ENCODE measurements around the gene NKAIN2. TPM values are rescaled to one million over a fixed set of nuclear protein-coding genes. Genes with fewer than 3 reads are reported as not detected.
"Not testable (repeated sequence)": the region's sequence is repeated elsewhere in the genome, so short reads cannot be mapped to it uniquely, and the experiment has no call there.

The NKAIN2 gene
- total RNA-seq, 8 experiments from 2014 or later = 0.51 to 31.8 (median 10.1) TPM

DNA sequence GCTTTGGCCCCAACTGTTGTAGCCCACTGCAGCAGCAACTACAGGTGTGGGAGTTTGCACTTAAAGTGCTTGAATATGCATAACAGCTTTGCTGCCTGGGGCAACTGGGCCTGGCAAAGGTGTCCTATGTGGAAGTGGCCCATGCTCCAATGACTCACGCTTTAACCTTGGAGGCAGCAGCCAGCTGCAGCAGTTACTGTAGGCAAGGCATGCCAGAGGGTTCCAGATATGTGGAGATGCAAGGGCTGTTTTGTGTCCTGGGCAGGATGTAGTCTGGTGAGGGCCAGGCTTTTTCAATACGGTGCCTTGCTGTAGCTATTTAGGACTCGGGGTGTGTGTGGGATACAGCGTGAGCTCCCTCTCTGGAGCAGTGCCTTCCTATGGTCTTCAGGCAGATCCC, 150.3 kb downstream of the NKAIN2 start:
- WGBS, 10 experiments = 40 to 82% (median 79%) methylated on average over 1 to 3 of the region's 4 CpGs; no CpG with 5 or more reads in 6 of the 10 experiments
- no peak overlapping the region for H3K27ac ChIP-seq
- H3K4me3 ChIP-seq = no peak overlapping the region
- in situ Hi-C loops (cut with MboI; ENCODE audit: low pct_unique_long_range_greater_than_20kb in 2 of 9, low sequenced_read_pairs in 9 of 9, unreplicated experiment in 9 of 9) = no loop called here
- peak in 1 of 8 experiments; percentile 37 for ATAC-seq (replicated peaks in 6 of 8)
- no peaks in the 10 kb centered on the region for H3K4me1 ChIP-seq (replicated peaks in 1 of 2)

DNA sequence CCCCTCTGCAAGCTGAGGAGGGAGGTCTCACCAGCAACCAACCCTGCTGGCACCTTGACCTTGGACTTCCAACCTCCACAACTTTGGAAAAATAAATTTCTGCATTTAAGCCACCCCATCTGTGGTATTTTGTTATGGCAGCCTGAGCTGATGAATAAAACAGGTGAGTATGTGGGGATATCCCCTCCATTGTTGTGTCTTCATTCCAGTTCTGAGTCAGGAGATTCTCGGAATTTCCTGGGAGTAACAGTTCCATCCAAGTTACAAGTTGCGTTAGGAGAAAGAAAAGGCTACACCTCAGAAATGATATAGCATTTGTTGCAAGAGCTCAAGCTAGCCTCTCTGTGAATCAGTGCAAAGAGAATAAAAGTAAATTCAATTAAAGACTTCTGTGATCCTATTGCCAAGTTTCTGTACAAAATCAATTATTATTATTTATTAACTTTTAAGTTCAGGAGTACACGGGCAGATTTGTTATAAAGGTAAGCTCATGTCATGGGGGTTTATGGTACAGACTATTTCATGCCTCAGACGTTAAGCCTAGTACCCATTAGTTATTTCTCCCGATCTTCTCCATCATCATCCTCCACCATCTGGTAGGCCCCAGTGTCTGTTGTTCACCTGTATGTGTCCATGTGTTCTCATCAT, 153.0 kb downstream of the NKAIN2 start:
- in situ Hi-C loops (cut with MboI; ENCODE audit: low pct_unique_long_range_greater_than_20kb in 2 of 9, low sequenced_read_pairs in 9 of 9, unreplicated experiment in 9 of 9) = no loop called here
- Histone ChIP-seq H3K27ac (no peak overlapping the region), H3K4me1 (replicated peaks in 1 of 2) (peaks cover 0 to 4% of the 10 kb centered on the region in 2 donors), H3K4me3 (no peak overlapping the region)
- 0 to 100% (median 89%) methylated on average over 1 to 5 of the region's 5 CpGs for WGBS, 10 experiments
- ATAC-seq (replicated peaks in 6 of 8) = no peak

DNA sequence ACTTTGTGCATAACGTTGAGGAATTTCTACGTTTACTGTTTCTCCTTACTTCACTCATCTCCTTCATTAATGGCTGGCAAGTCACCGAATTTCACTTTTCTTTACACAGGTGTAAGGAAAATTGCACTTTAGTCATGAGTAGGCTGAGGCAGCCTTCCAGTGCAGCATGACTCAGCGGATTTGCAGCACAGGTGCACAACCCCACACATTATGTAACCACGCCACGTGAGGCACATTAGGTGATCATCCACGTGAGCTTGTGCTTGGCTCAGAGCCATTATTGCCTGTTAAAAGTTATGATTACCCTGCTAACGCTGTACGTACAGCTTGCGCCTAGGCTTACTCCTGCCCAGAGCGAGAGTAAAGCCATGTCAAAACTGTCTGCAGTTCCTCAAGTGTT, 158.8 kb downstream of the NKAIN2 start:
- no peak for ATAC-seq (replicated peaks in 6 of 8)
- H3K4me3 ChIP-seq = no peak overlapping the region
- no peak overlapping the region for H3K27ac ChIP-seq
- 0 to 98% (median 91%) methylated on average over 1 to 11 of the region's 11 CpGs for WGBS, 10 experiments
- peaks cover 0 to 4% of the 10 kb centered on the region in 2 donors for H3K4me1 ChIP-seq (replicated peaks in 1 of 2)
- in situ Hi-C loops (cut with MboI; ENCODE audit: low pct_unique_long_range_greater_than_20kb in 2 of 9, low sequenced_read_pairs in 9 of 9, unreplicated experiment in 9 of 9) = no loop called here

DNA sequence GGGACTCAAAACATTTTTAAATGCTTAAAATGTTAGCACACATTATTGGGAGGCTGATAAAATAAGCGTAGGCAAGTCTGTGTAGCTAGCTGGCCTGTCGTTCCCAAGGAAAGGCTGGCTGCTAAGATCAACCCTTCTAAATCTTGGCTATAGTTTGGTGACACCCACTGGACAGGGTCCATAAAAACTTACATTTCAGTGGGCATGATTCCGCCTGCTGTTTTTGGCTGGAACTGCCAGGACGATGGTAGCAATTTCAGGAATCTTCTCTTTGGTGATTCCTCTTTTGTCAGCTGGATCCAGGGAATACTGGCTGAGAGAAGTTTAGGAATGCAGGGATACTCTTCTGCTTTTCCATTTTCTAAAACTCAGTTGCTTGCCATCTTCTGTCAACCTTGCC, 162.2 kb downstream of the NKAIN2 start:
- in situ Hi-C loops (cut with MboI; ENCODE audit: low pct_unique_long_range_greater_than_20kb in 2 of 9, low sequenced_read_pairs in 9 of 9, unreplicated experiment in 9 of 9) = no loop called here
- WGBS, 10 experiments = 7 to 94% (median 48%) methylated on average over 1 to 4 of the region's 4 CpGs
- H3K27ac ChIP-seq = no peak overlapping the region
- peak in 3 of 8 experiments; percentile 47 to 85 (median 62) for ATAC-seq (replicated peaks in 6 of 8)
- H3K4me3 ChIP-seq = no peak overlapping the region
- H3K4me1 ChIP-seq (replicated peaks in 1 of 2) = no peaks in the 10 kb centered on the region

DNA sequence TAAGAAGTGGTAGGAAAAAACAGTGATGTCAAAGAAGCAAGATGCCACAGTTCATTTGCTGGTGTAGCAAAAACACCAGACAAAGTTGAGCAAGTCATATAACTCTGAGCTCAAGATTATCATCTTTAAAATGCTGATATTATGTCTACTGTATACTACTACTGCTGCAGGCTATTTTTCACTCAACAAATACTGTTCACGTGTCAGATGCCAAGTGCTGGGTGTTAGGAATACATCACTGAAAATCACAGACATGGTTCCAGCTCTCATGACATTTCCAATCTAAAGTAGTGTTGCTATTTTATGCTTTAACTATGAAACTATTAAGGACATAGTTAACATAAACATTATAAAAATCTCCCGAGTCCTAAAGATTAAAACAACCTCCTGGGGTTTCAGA, 163.0 kb downstream of the NKAIN2 start:
- no peak overlapping the region for H3K27ac ChIP-seq
- peak in 1 of 8 experiments; percentile 58 for ATAC-seq (replicated peaks in 6 of 8)
- H3K4me3 ChIP-seq = no peak overlapping the region
- WGBS, 10 experiments = 0 to 94% (median 65%) methylated on average over 1 to 2 of the region's 2 CpGs; no CpG with 5 or more reads in 2 of the 10 experiments
- H3K4me1 ChIP-seq (replicated peaks in 1 of 2) = no peaks in the 10 kb centered on the region
- in situ Hi-C loops (cut with MboI; ENCODE audit: low pct_unique_long_range_greater_than_20kb in 2 of 9, low sequenced_read_pairs in 9 of 9, unreplicated experiment in 9 of 9) = no loop called here

DNA sequence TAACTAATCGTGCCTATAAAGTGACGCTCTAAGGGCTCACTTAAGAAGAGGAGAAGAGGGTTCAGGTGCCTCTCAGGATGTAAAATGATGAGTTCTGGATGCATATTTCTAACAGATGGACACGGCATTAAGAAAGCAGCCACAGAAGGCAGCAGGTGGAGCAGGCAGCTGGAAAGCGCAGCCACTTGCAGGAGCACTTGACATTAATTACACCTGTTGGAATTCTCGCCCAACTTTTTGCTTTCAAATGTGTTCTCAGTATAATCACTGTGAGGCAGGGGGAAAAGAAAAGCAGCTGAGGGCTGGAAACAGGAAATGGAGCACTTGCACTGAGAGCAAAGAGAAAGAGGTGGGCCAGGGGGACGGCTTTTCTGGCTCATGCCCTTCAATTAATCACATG, 164.2 kb downstream of the NKAIN2 start:
- 0 to 96% (median 65%) methylated on average over 1 to 6 of the region's 6 CpGs; no CpG with 5 or more reads in 2 of the 10 experiments for WGBS, 10 experiments
- in situ Hi-C loops (cut with MboI; ENCODE audit: low pct_unique_long_range_greater_than_20kb in 2 of 9, low sequenced_read_pairs in 9 of 9, unreplicated experiment in 9 of 9) = no loop called here
- H3K4me3 ChIP-seq = no peak overlapping the region
- no peak for ATAC-seq (replicated peaks in 6 of 8)
- no peaks in the 10 kb centered on the region for H3K4me1 ChIP-seq (replicated peaks in 1 of 2)
- no peak overlapping the region for H3K27ac ChIP-seq

DNA sequence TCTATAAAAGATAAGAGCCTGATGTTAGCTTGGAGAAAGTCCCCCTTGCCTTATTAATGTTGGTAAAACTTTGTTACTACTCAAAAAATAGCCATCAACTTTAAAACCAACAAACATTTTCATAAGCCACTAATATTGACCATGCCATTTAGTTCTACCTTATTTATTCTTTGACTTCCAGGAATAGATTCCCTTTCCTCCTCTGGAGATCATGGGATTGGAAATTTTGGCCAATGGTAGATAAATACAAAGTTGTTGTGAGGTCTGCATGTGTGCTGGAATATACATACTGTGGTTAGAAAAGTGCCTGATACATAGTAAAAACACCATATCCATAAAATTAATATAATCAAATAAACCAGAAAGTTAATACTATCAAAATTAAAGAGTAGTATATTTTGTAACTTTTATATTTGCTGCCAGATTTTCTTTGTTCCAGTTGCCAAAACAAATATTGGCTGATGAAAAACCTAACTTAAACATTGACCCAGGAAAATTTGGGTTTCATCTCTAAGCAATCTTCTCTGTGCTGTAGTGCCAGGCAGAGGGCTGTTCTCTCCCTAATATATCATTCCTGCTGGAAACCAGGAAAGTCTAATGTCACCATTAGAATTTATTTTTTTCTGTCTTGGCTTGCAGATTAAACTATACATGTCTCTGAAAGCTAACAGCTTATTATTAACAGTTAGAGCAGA, 169.1 kb downstream of the NKAIN2 start:
- Histone ChIP-seq H3K4me3 (no peak overlapping the region), H3K4me1 (replicated peaks in 1 of 2) (peaks cover 0 to 9% of the 10 kb centered on the region in 2 donors), H3K27ac (no peak overlapping the region)
- ATAC-seq (replicated peaks in 6 of 8) = no peak
- in situ Hi-C loops (cut with MboI; ENCODE audit: low pct_unique_long_range_greater_than_20kb in 2 of 9, low sequenced_read_pairs in 9 of 9, unreplicated experiment in 9 of 9) = no loop called here

DNA sequence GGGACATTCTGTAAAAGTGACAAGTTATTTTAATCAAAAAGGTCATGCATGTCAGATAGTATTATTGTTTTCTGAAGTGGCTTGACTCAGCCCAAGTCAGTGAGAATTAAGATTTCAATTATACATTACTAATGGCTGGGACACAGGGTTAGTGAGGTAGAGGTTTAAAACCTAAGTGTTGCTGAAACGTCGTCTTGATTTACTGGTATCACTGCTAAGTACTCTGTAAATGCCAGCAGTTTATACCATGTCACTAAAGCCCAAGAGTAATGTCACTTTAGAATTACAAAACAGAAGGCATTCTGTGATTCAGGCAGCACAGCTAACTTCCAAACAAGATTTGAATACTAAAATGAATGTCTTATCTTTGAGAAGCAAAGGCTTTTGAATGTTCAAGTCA, 176.6 kb downstream of the NKAIN2 start:
- 35 to 100% (median 62%) methylated on average over 1 to 2 of the region's 2 CpGs; no CpG with 5 or more reads in 4 of the 10 experiments for WGBS, 10 experiments
- Histone ChIP-seq H3K4me3 (no peak overlapping the region), H3K4me1 (replicated peaks in 1 of 2) (peaks cover 0 to 2% of the 10 kb centered on the region in 2 donors), H3K27ac (no peak overlapping the region)
- in situ Hi-C loops (cut with MboI; ENCODE audit: low pct_unique_long_range_greater_than_20kb in 2 of 9, low sequenced_read_pairs in 9 of 9, unreplicated experiment in 9 of 9) = no loop called here
- ATAC-seq (replicated peaks in 6 of 8) = peak in 5 of 8 experiments; percentile 38 to 89 (median 66)

DNA sequence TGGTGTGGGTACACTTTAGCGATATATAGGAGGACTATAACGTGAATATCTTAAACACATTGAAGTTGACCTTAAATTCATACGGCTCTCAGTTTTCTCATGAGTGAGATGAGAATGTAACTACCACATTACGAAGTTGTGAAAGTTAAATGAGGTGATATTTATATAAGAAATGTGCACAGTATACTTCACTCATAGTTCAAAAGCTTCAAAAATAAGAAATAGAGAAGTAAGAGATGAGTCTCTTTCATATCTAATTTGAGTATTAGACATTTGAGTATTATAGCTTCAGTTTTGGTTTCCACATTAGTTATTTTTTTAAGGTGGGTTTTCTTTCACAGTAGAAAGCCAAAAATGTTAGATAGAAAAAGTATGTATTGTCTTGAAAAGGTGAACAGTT, 183.3 kb downstream of the NKAIN2 start:
- Histone ChIP-seq H3K4me1 (replicated peaks in 1 of 2) (no peaks in the 10 kb centered on the region), H3K27ac (no peak overlapping the region), H3K4me3 (no peak overlapping the region)
- 46 to 100% (median 81%) methylated on average over 2 to 4 of the region's 4 CpGs; no CpG with 5 or more reads in 2 of the 10 experiments for WGBS, 10 experiments
- ATAC-seq (replicated peaks in 6 of 8) = no peak
- in situ Hi-C loops (cut with MboI; ENCODE audit: low pct_unique_long_range_greater_than_20kb in 2 of 9, low sequenced_read_pairs in 9 of 9, unreplicated experiment in 9 of 9) = no loop called here

DNA sequence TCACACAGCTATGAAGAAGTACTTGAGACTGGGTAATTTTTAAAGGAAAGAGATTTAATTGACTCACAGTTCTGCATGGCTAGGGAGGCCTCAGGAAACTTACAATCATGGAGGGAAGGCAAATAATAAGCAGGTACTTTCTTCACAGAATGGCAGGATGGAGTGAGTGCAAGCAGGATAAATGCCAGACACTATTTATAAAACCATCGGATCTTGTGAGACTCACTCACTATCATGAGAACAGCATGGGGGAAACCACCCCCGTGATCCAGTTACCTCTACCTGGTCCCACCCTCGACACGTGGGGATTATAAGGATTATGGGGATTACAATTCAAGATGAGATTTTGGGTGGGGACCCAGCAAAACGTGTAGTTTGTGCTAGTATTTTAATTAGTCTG, 186.3 kb downstream of the NKAIN2 start:
- H3K27ac ChIP-seq; ATAC-seq (replicated peaks in 6 of 8); in situ Hi-C loops (cut with MboI; ENCODE audit: low pct_unique_long_range_greater_than_20kb in 2 of 9, low sequenced_read_pairs in 9 of 9, unreplicated experiment in 9 of 9); H3K4me3 ChIP-seq; H3K4me1 ChIP-seq (replicated peaks in 1 of 2): not testable (repeated sequence)
- 0 to 89% (median 65%) methylated on average over 1 to 5 of the region's 5 CpGs; no CpG with 5 or more reads in 1 of the 10 experiments for WGBS, 10 experiments

DNA sequence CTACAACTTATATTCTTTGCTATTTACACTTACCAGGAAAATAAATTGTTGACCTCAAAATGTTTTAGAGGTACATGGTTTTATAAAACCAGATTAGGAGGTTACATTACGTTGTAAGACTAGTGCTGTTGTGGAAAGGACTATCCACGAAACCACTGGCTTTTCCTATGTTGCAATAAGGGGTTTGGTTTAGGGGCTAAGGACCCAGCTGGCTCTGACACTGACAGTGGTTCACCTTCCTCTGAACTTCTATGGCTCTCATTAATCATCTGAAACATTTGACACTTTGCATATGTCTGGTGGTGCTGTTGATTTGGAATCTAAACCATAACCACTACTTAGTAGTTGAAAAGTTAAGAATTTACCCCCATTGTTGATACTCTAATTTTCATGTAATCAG, 186.7 kb downstream of the NKAIN2 start:
- no peaks in the 10 kb centered on the region for H3K4me1 ChIP-seq (replicated peaks in 1 of 2)
- in situ Hi-C loops (cut with MboI; ENCODE audit: low pct_unique_long_range_greater_than_20kb in 2 of 9, low sequenced_read_pairs in 9 of 9, unreplicated experiment in 9 of 9) = no loop called here
- ATAC-seq (replicated peaks in 6 of 8) = no peak
- H3K4me3 ChIP-seq = no peak overlapping the region
- 0 to 100% (median 70%) methylated on average over 1 to 2 of the region's 2 CpGs; no CpG with 5 or more reads in 2 of the 10 experiments for WGBS, 10 experiments
- no peak overlapping the region for H3K27ac ChIP-seq

DNA sequence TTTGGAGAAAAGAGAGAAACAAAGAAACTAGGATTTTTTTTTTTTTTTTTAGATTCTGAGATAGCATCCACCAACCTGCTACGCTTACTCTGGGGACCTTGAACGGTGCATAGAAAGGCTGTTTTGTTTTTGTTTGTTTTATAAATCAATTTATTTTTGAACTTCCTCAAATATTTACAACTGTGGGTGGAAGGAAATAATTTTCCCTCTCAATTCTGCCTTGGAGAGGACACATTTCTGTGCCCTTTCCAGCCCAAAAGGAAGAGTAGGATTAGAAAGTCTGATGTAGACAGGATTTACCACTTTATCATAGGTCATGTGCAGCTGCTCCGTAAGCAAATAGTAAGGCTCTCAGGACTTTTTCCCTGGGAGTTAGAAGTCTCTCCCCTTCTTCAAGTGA, 190.5 kb downstream of the NKAIN2 start:
- 36 to 95% (median 82%) methylated on average over 2 to 3 of the region's 3 CpGs; no CpG with 5 or more reads in 1 of the 10 experiments for WGBS, 10 experiments
- ATAC-seq (replicated peaks in 6 of 8) = no peak
- H3K4me1 ChIP-seq (replicated peaks in 1 of 2) = no peaks in the 10 kb centered on the region
- H3K27ac ChIP-seq = no peak overlapping the region
- in situ Hi-C loops (cut with MboI; ENCODE audit: low pct_unique_long_range_greater_than_20kb in 2 of 9, low sequenced_read_pairs in 9 of 9, unreplicated experiment in 9 of 9) = no loop called here
- no peak overlapping the region for H3K4me3 ChIP-seq

DNA sequence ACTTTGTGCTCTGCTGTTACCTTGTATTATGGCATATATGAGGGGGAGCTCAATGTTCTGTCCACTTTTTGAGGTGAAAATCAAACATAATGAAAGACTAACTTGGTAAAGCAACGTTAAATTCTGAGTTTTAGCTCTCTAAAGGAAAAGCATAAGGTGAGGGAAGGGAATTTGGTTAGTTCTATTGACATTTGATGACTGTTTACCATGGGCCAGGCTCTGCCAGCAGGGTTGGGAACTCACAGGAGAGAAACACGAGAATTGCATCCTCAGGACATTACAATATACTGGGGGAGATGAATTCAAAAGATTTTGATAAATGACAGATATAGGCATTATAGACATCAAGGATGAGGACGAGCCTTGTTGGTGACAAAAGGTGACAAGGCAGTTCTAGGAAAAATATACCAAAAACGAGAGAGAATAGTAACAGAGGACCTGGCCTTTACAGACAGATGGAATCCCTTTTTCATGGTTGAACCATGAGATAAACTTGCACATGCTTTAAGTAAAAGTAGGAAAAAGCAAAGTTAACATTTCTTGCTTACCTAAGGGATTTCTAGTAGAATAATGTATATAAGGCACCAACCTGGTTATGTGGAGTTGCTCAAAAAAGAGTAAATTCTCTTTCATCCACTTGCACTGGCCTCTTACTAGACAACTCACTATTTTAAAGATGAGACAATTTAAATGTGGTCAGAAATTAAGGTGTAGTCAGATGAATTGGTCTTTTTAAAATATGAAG, 191.4 kb downstream of the NKAIN2 start:
- peak in 1 of 8 experiments; percentile 11 for ATAC-seq (replicated peaks in 6 of 8)
- Histone ChIP-seq H3K27ac (no peak overlapping the region), H3K4me3 (no peak overlapping the region), H3K4me1 (replicated peaks in 1 of 2) (no peaks in the 10 kb centered on the region)
- in situ Hi-C loops (cut with MboI; ENCODE audit: low pct_unique_long_range_greater_than_20kb in 2 of 9, low sequenced_read_pairs in 9 of 9, unreplicated experiment in 9 of 9) = no loop called here
- 0 to 74% (median 62%) methylated on average over 1 to 4 of the region's 4 CpGs for WGBS, 10 experiments

Measured in motor neuron (in vitro differentiated cells).